Fibroblast of peridontal ligament (primary cell): Measurements from ENCODE around the gene FRRS1L.

Source experiments
- DNase-seq: peaks from one replicate; pipeline ENCODE4 v3.0.0-alpha.2; 2010; ENCODE audit errors: extremely low read depth

Gene FRRS1L

GRCh38 chr9:109176386-109176785 is 9.3 kb upstream of the FRRS1L start:
- no peak for DNase-seq

- no peak for DNase-seq
Measured at GRCh38 chr9:109172935-109173334, 5.9 kb upstream of the FRRS1L start.

- DNase-seq: peak; percentile 49
Measured at GRCh38 chr9:109171926-109172325, 4.9 kb upstream of the FRRS1L start.

GRCh38 chr9:109168170-109168569 is 1.1 kb upstream of the FRRS1L start:
- no peak for DNase-seq

GRCh38 chr9:109167716-109168115 is 667 bp upstream of the FRRS1L start:
- no peak for DNase-seq

GRCh38 chr9:109166171-109166770 is 778 bp downstream of the FRRS1L start:
- no peak for DNase-seq

- no peak for DNase-seq
Measured at GRCh38 chr9:109164042-109164441, 3.0 kb downstream of the FRRS1L start.

- DNase-seq: no peak
Measured at GRCh38 chr9:109163194-109163593, 3.9 kb downstream of the FRRS1L start.

GRCh38 chr9:109162677-109163076 is 4.4 kb downstream of the FRRS1L start:
- DNase-seq: no peak

- no peak for DNase-seq
Measured at GRCh38 chr9:109161471-109161870, 5.6 kb downstream of the FRRS1L start.

- DNase-seq: no peak
Measured at GRCh38 chr9:109159583-109159982, 7.5 kb downstream of the FRRS1L start.

GRCh38 chr9:109158651-109159050 is 8.4 kb downstream of the FRRS1L start:
- peak; percentile 89 for DNase-seq

- no peak for DNase-seq
Measured at GRCh38 chr9:109156708-109157107, 10.3 kb downstream of the FRRS1L start.

GRCh38 chr9:109150925-109151545 is 16.0 kb downstream of the FRRS1L start:
- no peak for DNase-seq

- no peak for DNase-seq
Measured at GRCh38 chr9:109149722-109150121, 17.3 kb downstream of the FRRS1L start.

GRCh38 chr9:109149089-109149488 is 18.0 kb downstream of the FRRS1L start:
- no peak for DNase-seq

- no peak for DNase-seq
Measured at GRCh38 chr9:109145051-109145450, 22.0 kb downstream of the FRRS1L start.

GRCh38 chr9:109143881-109144562 is 23.0 kb downstream of the FRRS1L start:
- DNase-seq: no peak

GRCh38 chr9:109141375-109141774 is 25.7 kb downstream of the FRRS1L start:
- no peak for DNase-seq

- DNase-seq: no peak
Measured at GRCh38 chr9:109139851-109140250, 27.2 kb downstream of the FRRS1L start.

GRCh38 chr9:109138421-109138820 is 28.6 kb downstream of the FRRS1L start:
- no peak for DNase-seq

- no peak for DNase-seq
Measured at GRCh38 chr9:109134167-109134578, 32.9 kb downstream of the FRRS1L start.

- DNase-seq: no peak
Measured at GRCh38 chr9:109133533-109133932, 33.5 kb downstream of the FRRS1L start.
